C4-2B (cell line): Measurements from ENCODE around the gene ZNF714.

ENCODE experiments used
- ZFX ChIP-seq: fragments of 450-650 bp; IDR thresholded peaks from 2 replicates; pipeline ENCODE4 v1.6.1; 2017
- TF ChIP-seq, protein P1 (sequence below): fragments of 450-650 bp; conservative IDR thresholded peaks from 2 replicates; pipeline ENCODE4 v1.5.1; 2017; ENCODE audit warnings: mild to moderate bottlenecking

DNA sequence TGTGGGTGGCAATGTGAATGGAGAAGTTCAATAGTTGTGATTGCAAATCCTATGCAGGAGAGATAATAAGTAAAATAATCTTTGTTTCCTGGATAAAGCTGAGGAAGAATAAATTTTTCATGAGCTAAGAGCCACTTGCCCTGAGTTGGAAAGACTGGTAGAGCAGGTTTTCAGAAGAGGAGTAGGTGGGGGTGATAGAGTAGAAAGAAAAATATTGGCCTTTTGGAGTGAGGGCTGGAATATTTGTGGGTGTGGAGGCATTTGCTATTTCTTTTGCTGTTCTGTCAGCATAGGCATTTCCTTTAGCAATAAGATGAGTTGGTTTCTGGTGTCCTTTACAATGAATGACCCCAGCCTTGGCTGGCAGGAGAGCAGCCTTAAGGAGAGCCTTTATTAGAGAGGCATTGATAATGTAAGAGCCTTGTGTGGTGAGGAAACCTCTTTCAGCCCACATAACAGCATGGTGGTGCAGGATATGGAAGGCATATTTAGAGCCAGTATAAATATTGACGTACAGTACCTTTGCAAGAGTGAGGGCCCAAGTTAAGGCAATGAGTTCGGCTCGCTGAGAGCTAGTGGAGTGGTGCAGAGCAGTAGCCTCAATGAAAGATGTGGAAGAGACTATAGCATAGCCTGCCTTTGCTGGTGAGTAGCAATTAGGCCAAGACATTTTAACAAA, 48.2 kb downstream of the ZNF714 start:
- TF ChIP-seq, protein P1, sequence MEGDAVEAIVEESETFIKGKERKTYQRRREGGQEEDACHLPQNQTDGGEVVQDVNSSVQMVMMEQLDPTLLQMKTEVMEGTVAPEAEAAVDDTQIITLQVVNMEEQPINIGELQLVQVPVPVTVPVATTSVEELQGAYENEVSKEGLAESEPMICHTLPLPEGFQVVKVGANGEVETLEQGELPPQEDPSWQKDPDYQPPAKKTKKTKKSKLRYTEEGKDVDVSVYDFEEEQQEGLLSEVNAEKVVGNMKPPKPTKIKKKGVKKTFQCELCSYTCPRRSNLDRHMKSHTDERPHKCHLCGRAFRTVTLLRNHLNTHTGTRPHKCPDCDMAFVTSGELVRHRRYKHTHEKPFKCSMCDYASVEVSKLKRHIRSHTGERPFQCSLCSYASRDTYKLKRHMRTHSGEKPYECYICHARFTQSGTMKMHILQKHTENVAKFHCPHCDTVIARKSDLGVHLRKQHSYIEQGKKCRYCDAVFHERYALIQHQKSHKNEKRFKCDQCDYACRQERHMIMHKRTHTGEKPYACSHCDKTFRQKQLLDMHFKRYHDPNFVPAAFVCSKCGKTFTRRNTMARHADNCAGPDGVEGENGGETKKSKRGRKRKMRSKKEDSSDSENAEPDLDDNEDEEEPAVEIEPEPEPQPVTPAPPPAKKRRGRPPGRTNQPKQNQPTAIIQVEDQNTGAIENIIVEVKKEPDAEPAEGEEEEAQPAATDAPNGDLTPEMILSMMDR, result no peak
- TF ChIP-seq ZFX, result no peak
